Measurements from ENCODE around the gene PRSS36. TPM values are rescaled to one million over a fixed set of nuclear protein-coding genes. Genes with fewer than 3 reads are reported as not detected.
"Not testable (repeated sequence)": the region's sequence is repeated elsewhere in the genome, so short reads cannot be mapped to it uniquely, and the experiment has no call there.

The PRSS36 gene
- total and polyA plus RNA-seq, 7 donors = 0.24 to 1.7 (median 0.69) TPM

DNA sequence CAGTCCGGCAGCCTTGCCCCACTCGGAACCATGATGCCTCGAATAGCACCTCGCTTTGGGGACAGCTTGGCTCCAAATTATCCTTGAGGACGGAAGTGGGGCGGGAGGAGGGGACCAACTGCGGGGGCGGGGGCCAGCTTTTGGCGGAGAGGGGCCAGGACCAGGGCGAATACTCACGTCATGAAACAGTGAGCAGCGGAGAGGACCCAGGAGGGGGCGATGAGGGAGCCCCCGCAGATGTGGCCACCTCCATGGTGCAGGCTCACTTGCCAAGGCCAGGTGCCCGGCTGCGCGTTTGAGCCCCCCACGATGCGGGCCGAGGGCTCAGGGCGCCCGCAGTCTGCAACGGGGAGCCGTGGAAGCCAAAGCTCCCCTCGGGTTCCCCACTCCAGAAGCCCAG is 970 bp downstream of the PRSS36 start:
- Histone ChIP-seq H3K36me3 (ENCODE audit: insufficient read depth in 1 of 2, low read depth in 1 of 2) (no peaks in the 10 kb centered on the region), H3K9me3 (no peaks in the 10 kb centered on the region), H3K4me3 (no peak overlapping the region), H3K27me3 (ENCODE audit: insufficient read depth in 3 of 3, low read length in 2 of 3) (peaks cover 0 to 5% (median 5%) of the 10 kb centered on the region in 3 donors), H3K27ac (no peak overlapping the region), H3K4me1 (no peaks in the 10 kb centered on the region)
- ATAC-seq (no peak), DNase-seq (no peak)
- intact Hi-C loops (cut with DNase I) = loop anchor here in 1 of 2 donors (5.0 kb wide), 1 partner anchor 162 kb away; the partner anchor contains the start of gene HSD3B7
- 73 to 81% (median 76%) methylated on average over 24 to 25 of the region's 25 CpGs for WGBS, 3 donors
- TF ChIP-seq, protein P1, sequence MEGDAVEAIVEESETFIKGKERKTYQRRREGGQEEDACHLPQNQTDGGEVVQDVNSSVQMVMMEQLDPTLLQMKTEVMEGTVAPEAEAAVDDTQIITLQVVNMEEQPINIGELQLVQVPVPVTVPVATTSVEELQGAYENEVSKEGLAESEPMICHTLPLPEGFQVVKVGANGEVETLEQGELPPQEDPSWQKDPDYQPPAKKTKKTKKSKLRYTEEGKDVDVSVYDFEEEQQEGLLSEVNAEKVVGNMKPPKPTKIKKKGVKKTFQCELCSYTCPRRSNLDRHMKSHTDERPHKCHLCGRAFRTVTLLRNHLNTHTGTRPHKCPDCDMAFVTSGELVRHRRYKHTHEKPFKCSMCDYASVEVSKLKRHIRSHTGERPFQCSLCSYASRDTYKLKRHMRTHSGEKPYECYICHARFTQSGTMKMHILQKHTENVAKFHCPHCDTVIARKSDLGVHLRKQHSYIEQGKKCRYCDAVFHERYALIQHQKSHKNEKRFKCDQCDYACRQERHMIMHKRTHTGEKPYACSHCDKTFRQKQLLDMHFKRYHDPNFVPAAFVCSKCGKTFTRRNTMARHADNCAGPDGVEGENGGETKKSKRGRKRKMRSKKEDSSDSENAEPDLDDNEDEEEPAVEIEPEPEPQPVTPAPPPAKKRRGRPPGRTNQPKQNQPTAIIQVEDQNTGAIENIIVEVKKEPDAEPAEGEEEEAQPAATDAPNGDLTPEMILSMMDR (IDR thresholded peaks at IDR 0.05) = no peak

- Histone ChIP-seq H3K36me3 (ENCODE audit: insufficient read depth in 1 of 2, low read depth in 1 of 2) (no peaks in the 10 kb centered on the region), H3K27ac (no peak overlapping the region), H3K4me1 (no peaks in the 10 kb centered on the region), H3K4me3 (no peak overlapping the region), H3K27me3 (ENCODE audit: insufficient read depth in 3 of 3, low read length in 2 of 3) (peaks cover 0 to 5% (median 5%) of the 10 kb centered on the region in 3 donors), H3K9me3 (no peaks in the 10 kb centered on the region)
- WGBS, 3 donors = 16 to 24% (median 17%) methylated on average over 36 to 40 of the region's 40 CpGs
- TF ChIP-seq, protein P1 (IDR thresholded peaks at IDR 0.05) = no peak
- no peak for DNase-seq
- intact Hi-C loops (cut with DNase I) = loop anchor here in 1 of 2 donors (5.0 kb wide), 1 partner anchor 161 kb away; the partner anchor contains the start of gene HSD3B7
- no peak for ATAC-seq
Measured at GRCh38 chr16:31148281-31148728, 1.6 kb downstream of the PRSS36 start.

- WGBS, 3 donors = 90 to 96% (median 92%) methylated on average over 3 of the region's 3 CpGs
- H3K27me3 ChIP-seq (ENCODE audit: insufficient read depth in 3 of 3, low read length in 2 of 3) = peaks cover 0 to 5% (median 5%) of the 10 kb centered on the region in 3 donors
- intact Hi-C loops (cut with DNase I) = loop anchor here in 1 of 2 donors (5.0 kb wide), 1 partner anchor 160 kb away; the partner anchor contains the start of gene HSD3B7
Measured at GRCh38 chr16:31147574-31147973, 2.3 kb downstream of the PRSS36 start.

GRCh38 chr16:31145398-31145990 is 4.4 kb downstream of the PRSS36 start:
- no peaks in the 10 kb centered on the region for H3K9me3 ChIP-seq
- TF ChIP-seq, protein P1 (IDR thresholded peaks at IDR 0.05) = no peak
- intact Hi-C loops (cut with DNase I) = loop anchor here in 1 of 2 donors (5.0 kb wide), 1 partner anchor 158 kb away; the partner anchor contains the start of gene HSD3B7
- 77 to 81% (median 78%) methylated on average over 12 of the region's 12 CpGs for WGBS, 3 donors
- peaks cover 12% of the 10 kb centered on the region for H3K4me1 ChIP-seq
- no peak overlapping the region for H3K4me3 ChIP-seq
- H3K27ac ChIP-seq = no peak overlapping the region
- no peaks in the 10 kb centered on the region for H3K36me3 ChIP-seq (ENCODE audit: insufficient read depth in 1 of 2, low read depth in 1 of 2)
- ATAC-seq (no peak), DNase-seq (no peak)
- peaks cover 0 to 5% (median 5%) of the 10 kb centered on the region in 3 donors for H3K27me3 ChIP-seq (ENCODE audit: insufficient read depth in 3 of 3, low read length in 2 of 3)

More at GRCh38 chr16:31147574-31147973, 2.3 kb downstream of the PRSS36 start:
- Histone ChIP-seq H3K36me3 (ENCODE audit: insufficient read depth in 1 of 2, low read depth in 1 of 2) (no peaks in the 10 kb centered on the region), H3K9me3 (no peaks in the 10 kb centered on the region), H3K4me1 (peaks cover 3% of the 10 kb centered on the region), H3K4me3 (no peak overlapping the region), H3K27ac (no peak overlapping the region)
- DNase-seq (no peak), ATAC-seq (no peak)
- TF ChIP-seq, protein P1 (IDR thresholded peaks at IDR 0.05) = no peak

DNA sequence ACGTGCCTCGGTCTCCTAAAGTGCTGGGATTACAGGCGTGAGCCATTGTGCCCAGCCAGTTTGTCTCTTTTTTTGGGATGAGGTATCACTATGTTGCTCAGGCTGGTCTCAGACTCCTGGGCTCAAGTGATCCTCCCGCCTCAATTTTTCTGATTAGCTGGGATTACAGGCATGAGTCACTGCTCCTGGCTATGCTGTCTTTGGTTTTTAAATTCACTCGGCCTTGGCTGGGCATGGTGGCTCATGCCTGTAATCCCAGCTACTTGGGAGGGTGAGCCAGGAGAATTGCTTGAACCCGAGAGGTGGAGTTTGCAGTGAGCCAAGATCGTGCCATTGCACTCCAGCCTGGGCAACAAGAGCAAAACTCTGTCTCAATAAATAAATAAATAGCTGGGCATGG is 5.4 kb downstream of the PRSS36 start:
- DNase-seq; ATAC-seq; H3K36me3 ChIP-seq (ENCODE audit: insufficient read depth in 1 of 2, low read depth in 1 of 2); H3K27me3 ChIP-seq (ENCODE audit: insufficient read depth in 3 of 3, low read length in 2 of 3); H3K27ac ChIP-seq; H3K4me3 ChIP-seq; H3K9me3 ChIP-seq: not testable (repeated sequence)
- 80 to 86% (median 83%) methylated on average over 7 of the region's 7 CpGs for WGBS, 3 donors
- intact Hi-C loops (cut with DNase I) = loop anchor here in 1 of 2 donors (5.0 kb wide), 1 partner anchor 37 kb away; the partner anchor contains the start of gene BCKDK
- H3K4me1 ChIP-seq = peaks cover 12% of the 10 kb centered on the region
